CD8-positive, alpha-beta memory T cell (primary cell): ENCODE results near the gene TMC6. TPM values are rescaled to one million over a fixed set of nuclear protein-coding genes. Genes with fewer than 3 reads are reported as not detected.
"Not testable (repeated sequence)": the region's sequence is repeated elsewhere in the genome, so short reads cannot be mapped to it uniquely, and the experiment has no call there.

Experiments
- CTCF ChIA-PET: fragments of 350-600 bp; sonication (Branson Sonifier 250); formaldehyde crosslinking; loops from one replicate; lab custom pipeline; 2021; ENCODE audit warnings: antibody characterized with exemption; lab: Charles Lee
- POLR2A ChIA-PET: fragments of 350-600 bp; sonication (Branson Sonifier 250); formaldehyde crosslinking; loops from one replicate; lab custom pipeline; 2021; ENCODE audit warnings: antibody characterized with exemption; lab: Charles Lee
- DNase-seq, 5 donors: peaks; one replicate each; pipeline versions ENCODE4 v3.0.0 to v3.0.0-alpha.2; 2020 to 2022; ENCODE audit warnings: mixed read lengths in 1 of 5
- H3K27ac ChIP-seq: one replicate; pipeline ENCODE4 v1.7.0; 2013; ENCODE audit warnings: low read depth, mild to moderate bottlenecking, low read length, moderate library complexity
- H3K27me3 ChIP-seq: 2 replicates; pipeline ENCODE4 v1.7.0; 2013; ENCODE audit warnings: low read length, mild to moderate bottlenecking; ENCODE audit not compliant: insufficient read depth, poor library complexity, severe bottlenecking
- H3K36me3 ChIP-seq: 2 replicates; pipeline ENCODE4 v1.7.0; 2013; ENCODE audit warnings: mild to moderate bottlenecking, low read length, moderate library complexity; ENCODE audit not compliant: insufficient read depth
- H3K4me1 ChIP-seq: 2 replicates; pipeline ENCODE4 v1.7.0; 2013; ENCODE audit warnings: mild to moderate bottlenecking, low read length, moderate library complexity; ENCODE audit not compliant: insufficient read depth
- H3K4me3 ChIP-seq: 2 replicates; pipeline ENCODE4 v1.7.0; 2013; ENCODE audit warnings: mild to moderate bottlenecking, low read length
- H3K9me3 ChIP-seq: 2 replicates; pipeline ENCODE4 v1.7.0; 2013; ENCODE audit warnings: mild to moderate bottlenecking, low read length
- H3K27ac Mint-ChIP-seq, 8 donors: one replicate each; pipeline ENCODE4 v1.8.0; 2020 to 2021; ENCODE audit warnings: mixed read lengths in 8 of 8, mild to moderate bottlenecking in 6 of 8, inconsistent platforms in 3 of 8, moderate library complexity in 3 of 8
- H3K27me3 Mint-ChIP-seq, 2 donors: one replicate each; pipeline ENCODE4 v1.8.0; 2020 to 2021; ENCODE audit warnings: mixed read lengths in 2 of 2, mild to moderate bottlenecking in 1 of 2, moderate library complexity in 1 of 2
- H3K36me3 Mint-ChIP-seq, 3 donors: one replicate each; pipeline ENCODE4 v1.8.0; 2020 to 2021; ENCODE audit warnings: mixed read lengths in 3 of 3, inconsistent platforms in 1 of 3, mild to moderate bottlenecking in 1 of 3
- H3K4me1 Mint-ChIP-seq, 3 donors: one replicate each; pipeline ENCODE4 v1.8.0; 2020 to 2021; ENCODE audit warnings: mixed read lengths in 3 of 3, inconsistent platforms in 1 of 3, mild to moderate bottlenecking in 1 of 3
- H3K4me3 Mint-ChIP-seq, 7 donors: one replicate each; pipeline ENCODE4 v1.8.0; 2020 to 2021; ENCODE audit warnings: mixed read lengths in 7 of 7, mild to moderate bottlenecking in 6 of 7, moderate library complexity in 4 of 7, inconsistent platforms in 2 of 7
- H3K9me3 Mint-ChIP-seq, 5 donors: one replicate each; pipeline ENCODE4 v1.8.0; 2020 to 2022; ENCODE audit warnings: mixed read lengths in 5 of 5, mild to moderate bottlenecking in 3 of 5, moderate library complexity in 2 of 5, inconsistent platforms in 1 of 5
- polyA plus RNA-seq: library from polyadenylated mRNA; unstranded; fragments of 300-500 nt; fragmentation: Illumina TruSeq; gene quantifications from one replicate; pipeline ENCODE4 v1.2.3, GENCODE V29; 2021
- total RNA-seq, 2 experiments: library from RNA; stranded (reverse); gene quantifications; one replicate each; pipeline ENCODE4 v1.2.3, GENCODE V29; 2021

Gene TMC6
- total and polyA plus RNA-seq, 3 experiments from 2014 or later = 150 to 296 (median 150) TPM

DNA sequence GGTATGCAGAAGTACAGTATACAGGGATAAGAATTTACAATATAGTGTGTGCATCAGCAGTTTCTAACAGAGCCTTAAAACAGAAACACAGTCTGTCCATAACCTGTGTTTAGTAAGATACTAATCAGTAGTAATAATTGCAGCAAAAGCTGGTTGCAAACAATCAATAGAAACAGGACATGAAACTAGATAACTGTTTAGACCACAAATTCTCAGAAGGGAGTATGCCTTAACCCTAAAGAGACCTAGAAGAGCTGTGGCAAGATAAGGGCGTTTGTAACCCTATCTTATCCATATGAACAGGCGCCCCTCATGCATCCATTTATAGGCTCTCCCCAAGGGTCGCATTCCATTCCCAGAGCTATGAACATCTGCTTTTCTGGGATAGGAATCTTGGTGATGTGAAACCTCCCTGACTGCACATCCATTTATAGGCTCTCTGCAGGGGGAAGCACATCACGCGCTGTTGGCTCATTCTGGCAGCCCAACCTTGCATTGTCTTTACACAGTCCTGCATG is 46.1 kb downstream of the TMC6 start:
- DNase-seq, H3K4me1 ChIP-seq, H3K9me3 ChIP-seq, H3K27me3 Mint-ChIP-seq, H3K4me3 Mint-ChIP-seq, H3K27me3 ChIP-seq, POLR2A ChIA-PET, H3K9me3 Mint-ChIP-seq, H3K4me3 ChIP-seq, H3K4me1 Mint-ChIP-seq: not testable (repeated sequence)
- CTCF ChIA-PET = interaction anchor here (1.6 to 1.7 kb wide), 2 partner anchors 9 to 34 kb away, joined by 4 read pairs; no protein-coding TSS in a partner anchor
- Mint-ChIP-seq H3K27ac (peak overlapping the region in 3 of 8 donors; percentile 34 to 66 (median 39)), H3K36me3 (peaks cover 7 to 93% (median 23%) of the 10 kb centered on the region in 3 donors)
- H3K27ac ChIP-seq = peak overlapping the region; percentile 29
- H3K36me3 ChIP-seq = peaks cover 49% of the 10 kb centered on the region

GRCh38 chr17:78081551-78081950 is 47.0 kb downstream of the TMC6 start:
- Mint-ChIP-seq H3K4me1 (peaks cover 0 to 3% (median 2%) of the 10 kb centered on the region in 3 donors), H3K4me3 (no peak overlapping the region), H3K36me3 (peaks cover 4 to 94% (median 24%) of the 10 kb centered on the region in 3 donors), H3K9me3 (no peaks in the 10 kb centered on the region), H3K27me3 (no peaks in the 10 kb centered on the region), H3K27ac (peak overlapping the region in 1 of 8 donors; percentile 83)
- CTCF ChIA-PET = no interaction called here
- peaks cover 51% of the 10 kb centered on the region for H3K36me3 ChIP-seq
- POLR2A ChIA-PET = no interaction called here
- H3K9me3 ChIP-seq = no peaks in the 10 kb centered on the region
- peak overlapping the region; percentile 29 for H3K27ac ChIP-seq
- H3K27me3 ChIP-seq = no peaks in the 10 kb centered on the region
- H3K4me3 ChIP-seq = no peak overlapping the region
- DNase-seq = no peak
- H3K4me1 ChIP-seq = no peaks in the 10 kb centered on the region

GRCh38 chr17:78079253-78079652 is 49.3 kb downstream of the TMC6 start:
- no peaks in the 10 kb centered on the region for H3K9me3 Mint-ChIP-seq
- peak overlapping the region in 2 of 8 donors; percentile 1 to 9 for H3K27ac Mint-ChIP-seq

DNA sequence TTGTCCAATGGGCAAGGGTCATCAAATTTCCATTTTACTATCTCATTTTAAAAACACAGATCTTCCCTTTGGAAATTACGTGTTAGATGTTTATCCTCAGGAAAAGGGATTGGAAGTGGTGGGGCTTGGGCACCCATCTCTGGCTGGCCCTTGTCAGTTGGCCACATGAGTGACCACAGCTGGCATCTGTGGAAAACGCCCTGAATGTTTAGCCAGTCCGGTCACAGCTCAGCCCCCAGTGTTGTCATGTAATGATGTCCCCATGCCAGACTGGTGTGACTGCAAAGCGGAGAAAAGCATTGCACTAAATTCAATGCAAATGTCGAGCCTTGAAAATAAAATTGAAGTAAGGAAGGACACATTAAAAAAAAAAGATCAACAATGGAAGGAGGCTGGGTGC is 53.0 kb downstream of the TMC6 start:
- Histone ChIP-seq H3K4me1 (no peaks in the 10 kb centered on the region), H3K27ac (no peak overlapping the region), H3K36me3 (peaks cover 84% of the 10 kb centered on the region), H3K4me3 (no peak overlapping the region), H3K9me3 (no peaks in the 10 kb centered on the region), H3K27me3 (no peaks in the 10 kb centered on the region)
- Mint-ChIP-seq H3K4me1 (no peaks in the 10 kb centered on the region), H3K27ac (peak overlapping the region in 2 of 8 donors; percentile 12 to 17), H3K27me3 (no peaks in the 10 kb centered on the region), H3K36me3 (peaks cover 6 to 97% (median 37%) of the 10 kb centered on the region in 3 donors), H3K9me3 (no peaks in the 10 kb centered on the region), H3K4me3 (no peak overlapping the region)
- CTCF ChIA-PET = interaction anchor here (1.3 kb wide), 1 partner anchor 101 kb away, joined by 3 read pairs; no protein-coding TSS in a partner anchor
- POLR2A ChIA-PET = no interaction called here
- DNase-seq = no peak

More at GRCh38 chr17:78079253-78079652, 49.3 kb downstream of the TMC6 start:
- Histone ChIP-seq H3K4me1 (no peaks in the 10 kb centered on the region), H3K36me3 (peaks cover 62% of the 10 kb centered on the region), H3K27me3 (no peaks in the 10 kb centered on the region), H3K27ac (no peak overlapping the region), H3K9me3 (no peaks in the 10 kb centered on the region), H3K4me3 (no peak overlapping the region)
- POLR2A ChIA-PET = no interaction called here
- H3K4me3 Mint-ChIP-seq = no peak overlapping the region
- DNase-seq = no peak
- peaks cover 0 to 97% (median 34%) of the 10 kb centered on the region in 3 donors for H3K36me3 Mint-ChIP-seq
- no peaks in the 10 kb centered on the region for H3K4me1 Mint-ChIP-seq
- CTCF ChIA-PET = no interaction called here
- H3K27me3 Mint-ChIP-seq = no peaks in the 10 kb centered on the region

DNA sequence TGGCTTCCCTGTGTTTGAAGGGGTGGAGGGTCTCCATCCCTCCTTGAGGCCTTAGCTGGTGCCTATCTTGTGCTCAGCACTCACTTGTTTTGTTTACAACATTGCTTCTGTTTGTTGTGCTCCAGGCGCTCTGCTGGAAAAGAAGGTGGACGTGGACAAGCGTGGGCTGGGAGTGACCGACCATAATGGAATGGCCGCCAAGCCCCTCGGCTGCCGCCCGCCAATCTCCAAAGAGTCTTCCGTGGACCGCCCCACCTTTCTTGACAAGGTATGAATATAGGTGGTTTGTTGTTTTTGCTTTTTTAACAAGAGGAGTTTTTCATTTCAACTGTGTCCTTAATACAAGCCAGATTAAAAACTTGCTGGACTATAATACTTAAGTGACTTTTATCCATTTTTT is 53.5 kb downstream of the TMC6 start:
- no peaks in the 10 kb centered on the region for H3K27me3 Mint-ChIP-seq
- H3K27ac Mint-ChIP-seq = peak overlapping the region in 1 of 8 donors; percentile 12
- DNase-seq = no peak
- H3K36me3 Mint-ChIP-seq = peaks cover 11 to 97% (median 36%) of the 10 kb centered on the region in 3 donors
- no peaks in the 10 kb centered on the region for H3K27me3 ChIP-seq
- H3K36me3 ChIP-seq = peaks cover 88% of the 10 kb centered on the region
- H3K9me3 ChIP-seq = no peaks in the 10 kb centered on the region
- H3K4me3 ChIP-seq = no peak overlapping the region
- no peaks in the 10 kb centered on the region for H3K9me3 Mint-ChIP-seq
- no peak overlapping the region for H3K27ac ChIP-seq
- ChIA-PET CTCF (interaction anchor here (1.3 kb wide), 1 partner anchor 101 kb away, joined by 3 read pairs; no protein-coding TSS in a partner anchor), POLR2A (no interaction called here)
- H3K4me1 Mint-ChIP-seq = no peaks in the 10 kb centered on the region
- no peak overlapping the region for H3K4me3 Mint-ChIP-seq
- no peaks in the 10 kb centered on the region for H3K4me1 ChIP-seq

- H3K27ac ChIP-seq = no peak overlapping the region
- no peaks in the 10 kb centered on the region for H3K27me3 ChIP-seq
- POLR2A ChIA-PET = interaction anchor here (0.6 kb wide), 1 partner anchor 519 kb away, joined by 3 read pairs; no protein-coding TSS in a partner anchor
- no peaks in the 10 kb centered on the region for H3K4me1 ChIP-seq
- H3K9me3 ChIP-seq = no peaks in the 10 kb centered on the region
- peaks cover 77% of the 10 kb centered on the region for H3K36me3 ChIP-seq
- no peak overlapping the region for H3K4me3 ChIP-seq
- Mint-ChIP-seq H3K4me1 (no peaks in the 10 kb centered on the region), H3K9me3 (no peaks in the 10 kb centered on the region), H3K4me3 (no peak overlapping the region), H3K36me3 (peaks cover 11 to 94% (median 35%) of the 10 kb centered on the region in 3 donors), H3K27me3 (no peaks in the 10 kb centered on the region), H3K27ac (peak overlapping the region in 2 of 8 donors; percentile 11 to 64)
- no peak for DNase-seq
- CTCF ChIA-PET = no interaction called here
Observed at GRCh38 chr17:78072961-78073360, 55.6 kb downstream of the TMC6 start.

DNA sequence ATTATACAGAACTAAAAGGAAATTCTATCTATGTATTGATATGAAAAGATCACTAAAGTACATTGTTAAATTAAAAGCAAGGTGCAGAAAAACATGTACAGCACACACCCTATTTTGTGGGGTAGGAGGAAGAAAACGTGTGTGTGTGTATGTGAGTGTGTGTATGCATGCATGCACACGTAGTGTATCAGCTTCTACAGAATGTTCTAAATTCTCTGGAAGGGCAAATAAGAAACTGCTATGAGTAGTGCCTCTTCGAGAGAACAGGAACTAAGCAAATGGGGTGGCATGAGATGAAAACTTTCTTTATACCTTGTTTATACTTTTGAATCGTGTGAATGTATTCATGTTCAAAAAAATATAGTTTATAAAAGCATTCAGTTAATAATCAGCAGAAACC is 58.9 kb downstream of the TMC6 start:
- no peak overlapping the region for H3K27ac ChIP-seq
- Mint-ChIP-seq H3K36me3 (peaks cover 11 to 90% (median 29%) of the 10 kb centered on the region in 3 donors), H3K4me1 (no peaks in the 10 kb centered on the region), H3K27ac (no peak overlapping the region), H3K27me3 (no peaks in the 10 kb centered on the region), H3K9me3 (no peaks in the 10 kb centered on the region), H3K4me3 (no peak overlapping the region)
- H3K36me3 ChIP-seq = peaks cover 59% of the 10 kb centered on the region
- no peak for DNase-seq
- ChIA-PET CTCF (interaction anchor here (0.9 to 1.0 kb wide), 2 partner anchors 11 to 65 kb away, joined by 3 read pairs; no protein-coding TSS in a partner anchor), POLR2A (no interaction called here)
- H3K4me3 ChIP-seq = no peak overlapping the region
- no peaks in the 10 kb centered on the region for H3K4me1 ChIP-seq
- no peaks in the 10 kb centered on the region for H3K27me3 ChIP-seq
- no peaks in the 10 kb centered on the region for H3K9me3 ChIP-seq

DNA sequence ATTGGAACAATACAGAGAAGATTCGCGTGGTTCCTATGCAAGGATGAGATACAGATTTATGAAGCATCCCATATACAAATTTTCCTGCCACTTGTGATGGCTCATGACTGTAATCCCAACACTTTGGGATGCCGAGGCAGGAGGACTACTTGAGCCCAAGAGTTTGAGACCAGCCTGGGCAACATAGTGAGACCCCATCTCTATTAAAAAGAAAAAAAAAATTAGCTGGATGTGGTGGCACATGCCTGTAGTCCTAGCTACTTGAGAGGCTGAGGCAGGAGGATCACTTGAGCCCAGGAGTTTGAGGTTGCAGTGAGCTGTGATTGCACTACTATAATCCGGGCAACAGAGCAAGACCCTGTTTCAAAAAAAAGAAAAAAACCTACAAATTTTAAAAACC is 61.6 kb downstream of the TMC6 start:
- not testable (repeated sequence) for H3K27ac Mint-ChIP-seq
- H3K36me3 Mint-ChIP-seq = peaks cover 7 to 77% (median 19%) of the 10 kb centered on the region in 3 donors
- H3K36me3 ChIP-seq = peaks cover 33% of the 10 kb centered on the region

More for the DNA sequence above, 61.6 kb downstream of the TMC6 start:
- H3K9me3 Mint-ChIP-seq, H3K4me3 ChIP-seq, H3K4me3 Mint-ChIP-seq, CTCF ChIA-PET, DNase-seq, POLR2A ChIA-PET, H3K9me3 ChIP-seq, H3K27me3 Mint-ChIP-seq, H3K27ac ChIP-seq, H3K4me1 ChIP-seq, H3K27me3 ChIP-seq: not testable (repeated sequence)
- peaks cover 4 to 13% (median 4%) of the 10 kb centered on the region in 3 donors for H3K4me1 Mint-ChIP-seq
